ENCODE measurements around the gene TBX1.
"Not testable (repeated sequence)": the region's sequence is repeated elsewhere in the genome, so short reads cannot be mapped to it uniquely, and the experiment has no call there.

TBX1 gene

DNA sequence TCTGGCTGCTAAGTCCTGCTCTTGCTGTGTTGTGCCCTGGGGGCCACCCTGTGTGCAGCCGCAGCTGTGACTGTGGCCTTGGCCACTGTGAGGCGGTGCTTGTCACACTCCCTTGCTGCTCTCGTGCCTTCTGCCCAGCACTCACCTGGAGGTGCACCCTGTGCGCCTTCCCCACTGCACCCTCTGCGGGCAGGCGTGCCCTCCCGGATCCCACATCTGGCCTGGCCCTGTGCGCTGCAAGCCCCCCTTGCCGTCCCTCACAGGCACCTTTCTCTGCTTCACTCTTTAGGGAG is 27.2 kb downstream of the TBX1 start:
- no peak overlapping the region for H3K4me3 ChIP-seq (ENCODE audit: low read depth, low read length)
- TF ChIP-seq, protein P1, sequence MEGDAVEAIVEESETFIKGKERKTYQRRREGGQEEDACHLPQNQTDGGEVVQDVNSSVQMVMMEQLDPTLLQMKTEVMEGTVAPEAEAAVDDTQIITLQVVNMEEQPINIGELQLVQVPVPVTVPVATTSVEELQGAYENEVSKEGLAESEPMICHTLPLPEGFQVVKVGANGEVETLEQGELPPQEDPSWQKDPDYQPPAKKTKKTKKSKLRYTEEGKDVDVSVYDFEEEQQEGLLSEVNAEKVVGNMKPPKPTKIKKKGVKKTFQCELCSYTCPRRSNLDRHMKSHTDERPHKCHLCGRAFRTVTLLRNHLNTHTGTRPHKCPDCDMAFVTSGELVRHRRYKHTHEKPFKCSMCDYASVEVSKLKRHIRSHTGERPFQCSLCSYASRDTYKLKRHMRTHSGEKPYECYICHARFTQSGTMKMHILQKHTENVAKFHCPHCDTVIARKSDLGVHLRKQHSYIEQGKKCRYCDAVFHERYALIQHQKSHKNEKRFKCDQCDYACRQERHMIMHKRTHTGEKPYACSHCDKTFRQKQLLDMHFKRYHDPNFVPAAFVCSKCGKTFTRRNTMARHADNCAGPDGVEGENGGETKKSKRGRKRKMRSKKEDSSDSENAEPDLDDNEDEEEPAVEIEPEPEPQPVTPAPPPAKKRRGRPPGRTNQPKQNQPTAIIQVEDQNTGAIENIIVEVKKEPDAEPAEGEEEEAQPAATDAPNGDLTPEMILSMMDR (IDR thresholded peaks at IDR 0.05; ENCODE audit: insufficient read depth, low read length, missing control alignments): no peak
- ChIA-PET CTCF (interaction anchor here (1.4 kb wide), 1 partner anchor 19 kb away, joined by 3 read pairs; no protein-coding TSS in a partner anchor), POLR2A (no interaction called here)
- DNase-seq (ENCODE audit: low read depth, low spot score): no peak

DNA sequence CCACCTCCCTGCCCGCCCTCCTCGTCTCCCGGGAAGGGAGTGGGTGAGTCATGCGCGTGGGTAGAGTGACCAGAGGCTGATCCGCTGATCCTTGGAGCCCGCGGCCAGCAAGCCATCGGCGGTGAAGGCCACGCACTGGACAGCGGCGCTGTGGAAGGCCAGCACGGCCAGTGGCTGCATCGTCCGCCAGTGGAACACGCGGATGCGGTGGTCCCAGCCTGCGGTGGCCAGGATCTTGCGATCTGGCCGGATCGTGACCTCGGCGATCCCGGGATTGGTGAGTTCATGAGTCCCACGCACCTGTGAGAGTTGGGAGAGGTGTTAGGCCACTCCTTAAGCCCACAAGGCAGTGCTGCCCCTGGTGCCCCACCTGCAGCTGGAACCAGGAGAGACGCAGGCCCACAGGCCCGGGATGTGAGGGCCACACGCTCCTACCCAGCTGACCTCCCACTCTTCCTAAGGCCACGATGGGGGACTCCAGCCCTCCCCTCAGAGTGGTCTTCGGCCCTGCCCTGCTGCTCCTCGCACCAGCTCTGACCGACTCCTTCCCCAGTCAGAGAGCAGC is 28.2 kb downstream of the TBX1 start:
- ChIA-PET POLR2A (no interaction called here), CTCF (interaction anchor here (1.0 kb wide), 1 partner anchor 12 kb away, joined by 3 read pairs; no protein-coding TSS in a partner anchor)
- H3K4me3 ChIP-seq (ENCODE audit: low read depth, low read length): no peak overlapping the region
- DNase-seq (ENCODE audit: low read depth, low spot score): no peak
- TF ChIP-seq, protein P1 (IDR thresholded peaks at IDR 0.05; ENCODE audit: insufficient read depth, low read length, missing control alignments): no peak

DNA sequence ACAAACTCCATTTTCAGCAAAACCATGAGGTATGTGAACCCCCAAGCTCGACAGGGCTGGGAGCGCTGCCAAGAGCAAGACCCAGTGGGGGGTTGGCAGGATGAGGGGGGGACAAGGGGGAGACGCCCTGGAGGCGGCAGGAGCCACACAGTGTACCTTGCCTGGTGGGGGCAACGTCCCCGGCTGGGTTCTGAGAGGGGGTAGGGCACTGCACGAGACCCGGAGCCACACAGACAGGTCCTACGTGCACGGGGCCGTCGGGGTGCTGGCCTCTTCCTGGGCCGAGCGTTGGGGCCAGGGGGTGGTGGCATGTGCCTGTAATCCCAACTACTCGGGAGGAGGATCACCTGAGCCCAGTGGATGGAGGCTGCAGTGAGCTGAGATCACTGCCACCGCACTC is 28.8 kb downstream of the TBX1 start:
- TF ChIP-seq, protein P1 (IDR thresholded peaks at IDR 0.05; ENCODE audit: insufficient read depth, low read length, missing control alignments): no peak
- no peak for DNase-seq (ENCODE audit: low read depth, low spot score)
- POLR2A ChIA-PET: no interaction called here
- H3K4me3 ChIP-seq (ENCODE audit: low read depth, low read length): no peak overlapping the region
- CTCF ChIA-PET: interaction anchor here (1.0 kb wide), 1 partner anchor 9 kb away, joined by 4 read pairs; no protein-coding TSS in a partner anchor

DNA sequence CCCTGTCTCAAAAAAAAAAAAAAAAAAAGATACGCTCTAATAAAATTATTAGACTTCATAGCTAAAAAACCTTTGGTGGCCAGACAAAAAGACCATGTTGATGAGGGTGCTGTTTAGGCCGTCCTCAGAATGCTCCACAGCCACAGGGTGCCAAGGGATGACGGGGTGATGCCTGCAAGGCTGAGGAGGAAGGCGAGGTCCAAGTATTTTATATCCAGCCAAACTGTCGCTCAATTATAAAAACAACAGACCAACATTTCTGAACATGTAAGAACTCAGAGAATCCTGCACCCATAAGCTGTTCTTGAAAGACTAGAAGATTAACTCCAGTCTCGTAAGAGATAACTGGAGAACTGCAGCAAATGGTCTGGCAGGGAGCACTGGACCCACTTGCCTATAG is 29.2 kb downstream of the TBX1 start:
- POLR2A ChIA-PET: no interaction called here
- CTCF ChIA-PET: interaction anchor here (1.0 kb wide), 1 partner anchor 9 kb away, joined by 4 read pairs; no protein-coding TSS in a partner anchor
- H3K4me3 ChIP-seq (ENCODE audit: low read depth, low read length): no peak overlapping the region
- TF ChIP-seq, protein P1 (IDR thresholded peaks at IDR 0.05; ENCODE audit: insufficient read depth, low read length, missing control alignments): no peak
- no peak for DNase-seq (ENCODE audit: low read depth, low spot score)

DNA sequence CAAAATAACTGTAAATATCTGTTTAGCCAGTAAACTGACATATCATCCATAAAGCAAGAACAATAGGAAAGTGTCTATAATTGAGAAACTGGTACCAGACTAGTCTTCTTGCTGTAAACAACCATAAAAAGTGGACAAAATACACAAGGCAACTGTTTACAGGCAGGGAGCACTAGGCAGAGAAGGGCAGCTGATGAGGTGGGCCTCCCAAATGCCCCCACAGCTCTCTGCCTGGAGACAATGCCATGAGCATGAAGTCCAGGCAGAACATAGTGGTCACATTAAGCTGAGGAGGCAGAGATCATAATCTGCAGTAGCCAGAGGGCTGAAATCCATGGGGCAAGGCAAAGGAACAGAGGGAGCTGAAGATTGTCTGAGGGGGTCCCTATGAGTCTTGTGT is 30.7 kb downstream of the TBX1 start:
- POLR2A ChIA-PET: no interaction called here
- TF ChIP-seq, protein P1 (IDR thresholded peaks at IDR 0.05; ENCODE audit: insufficient read depth, low read length, missing control alignments): no peak
- CTCF ChIA-PET: interaction anchor here (1.8 to 2.7 kb wide), 3 partner anchors 9 to 12 kb away, joined by 5 to 12 read pairs (median 6); no protein-coding TSS in a partner anchor
- DNase-seq (ENCODE audit: low read depth, low spot score): no peak
- no peak overlapping the region for H3K4me3 ChIP-seq (ENCODE audit: low read depth, low read length)

DNA sequence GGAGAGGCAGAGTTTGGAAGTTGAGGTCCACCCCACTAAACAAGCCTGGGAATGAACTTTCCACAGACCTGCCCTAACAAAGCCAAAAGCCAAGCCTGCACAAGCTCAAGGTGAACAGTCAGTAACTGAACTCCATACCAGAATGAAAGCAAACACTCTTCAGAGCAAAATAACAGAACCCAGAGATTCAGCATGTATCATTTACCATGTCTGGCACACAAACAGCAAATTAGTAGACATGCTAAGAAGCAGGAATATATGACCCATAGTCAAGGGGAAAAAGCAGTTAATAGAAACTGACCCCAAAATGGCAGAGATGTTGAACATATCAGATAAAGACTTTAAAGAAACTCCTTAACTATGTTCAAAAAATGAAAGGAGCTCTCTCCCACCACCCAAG is 31.3 kb downstream of the TBX1 start:
- DNase-seq (ENCODE audit: low read depth, low spot score): no peak
- ChIA-PET CTCF (interaction anchor here (1.8 to 2.7 kb wide), 3 partner anchors 9 to 12 kb away, joined by 5 to 12 read pairs (median 6); no protein-coding TSS in a partner anchor), POLR2A (no interaction called here)
- TF ChIP-seq, protein P1 (IDR thresholded peaks at IDR 0.05; ENCODE audit: insufficient read depth, low read length, missing control alignments): no peak
- H3K4me3 ChIP-seq (ENCODE audit: low read depth, low read length): no peak overlapping the region

DNA sequence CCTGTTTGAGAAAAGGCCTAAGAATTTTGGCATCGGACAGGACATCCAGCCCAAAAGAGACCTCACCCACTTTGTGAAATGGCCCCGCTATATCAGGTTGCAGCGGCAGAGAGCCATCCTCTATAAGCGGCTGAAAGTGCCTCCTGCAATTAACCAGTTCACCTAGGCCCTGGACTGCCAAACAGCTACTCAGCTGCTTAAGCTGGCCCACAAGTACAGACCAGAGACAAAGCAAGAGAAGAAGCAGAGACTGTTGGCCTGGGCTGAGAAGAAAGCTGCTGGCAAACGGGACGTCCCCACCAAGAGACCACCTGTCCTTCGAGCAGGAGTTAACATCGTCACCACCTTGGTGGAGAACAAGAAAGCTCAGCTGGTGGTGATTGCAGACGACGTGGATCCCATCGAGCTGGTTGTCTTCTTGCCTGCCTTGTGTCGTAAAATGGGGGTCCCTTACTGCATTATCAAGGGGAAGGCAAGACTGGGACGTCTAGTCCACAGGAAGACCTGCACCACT is 31.9 kb downstream of the TBX1 start:
- DNase-seq (ENCODE audit: low read depth, low spot score); H3K4me3 ChIP-seq (ENCODE audit: low read depth, low read length); POLR2A ChIA-PET: not testable (repeated sequence)
- CTCF ChIA-PET: interaction anchor here (1.2 to 2.7 kb wide), 4 partner anchors 8 to 29 kb away, joined by 3 to 12 read pairs (median 6); no protein-coding TSS in a partner anchor

Measured in AG04449 (cell line).